Measurements from ENCODE around the gene GCNT1. TPM values are rescaled to one million over a fixed set of nuclear protein-coding genes. Genes with fewer than 3 reads are reported as not detected.
"Not testable (repeated sequence)": the region's sequence is repeated elsewhere in the genome, so short reads cannot be mapped to it uniquely, and the experiment has no call there.

The GCNT1 gene
- total RNA-seq, 1 donor from 2014 or later: 4.4 TPM

- DNase-seq: not testable (repeated sequence)
Observed at GRCh38 chr9:76491056-76491455, 32.1 kb downstream of the GCNT1 start.

- not testable (repeated sequence) for DNase-seq
Observed at GRCh38 chr9:76493496-76493895, 34.5 kb downstream of the GCNT1 start.

- DNase-seq: no peak
Observed at GRCh38 chr9:76500061-76500460, 41.1 kb downstream of the GCNT1 start.

- no peak for DNase-seq
Observed at GRCh38 chr9:76502746-76503145, 43.8 kb downstream of the GCNT1 start.

- no peak for DNase-seq
Observed at GRCh38 chr9:76510041-76510440, 51.1 kb downstream of the GCNT1 start.

- DNase-seq: no peak
Observed at GRCh38 chr9:76510446-76510845, 51.5 kb downstream of the GCNT1 start.

- no peak for DNase-seq
Observed at GRCh38 chr9:76512826-76513225, 53.8 kb downstream of the GCNT1 start.

GRCh38 chr9:76516350-76516749 lies 57.4 kb downstream of the GCNT1 start:
- DNase-seq: no peak

GRCh38 chr9:76516871-76517270 lies 57.9 kb downstream of the GCNT1 start:
- DNase-seq: no peak

GRCh38 chr9:76519075-76519835 lies 60.3 kb downstream of the GCNT1 start:
- DNase-seq: no peak

- no peak for DNase-seq
Observed at GRCh38 chr9:76521244-76521681, 62.3 kb downstream of the GCNT1 start.

- no peak for DNase-seq
Observed at GRCh38 chr9:76521906-76522305, 62.9 kb downstream of the GCNT1 start.

- not testable (repeated sequence) for DNase-seq
Observed at GRCh38 chr9:76523617-76524200, 64.7 kb downstream of the GCNT1 start.

GRCh38 chr9:76525196-76525595 lies 66.2 kb downstream of the GCNT1 start:
- no peak for DNase-seq

- no peak for DNase-seq
Observed at GRCh38 chr9:76526026-76526425, 67.0 kb downstream of the GCNT1 start.

- DNase-seq: no peak
Observed at GRCh38 chr9:76528056-76528455, 69.1 kb downstream of the GCNT1 start.

GRCh38 chr9:76528642-76529190 lies 69.7 kb downstream of the GCNT1 start:
- DNase-seq: no peak

- no peak for DNase-seq
Observed at GRCh38 chr9:76529653-76530052, 70.7 kb downstream of the GCNT1 start.

- no peak for DNase-seq
Observed at GRCh38 chr9:76530458-76531110, 71.6 kb downstream of the GCNT1 start.

- no peak for DNase-seq
Observed at GRCh38 chr9:76531231-76531780, 72.3 kb downstream of the GCNT1 start.

GRCh38 chr9:76532877-76533276 lies 73.9 kb downstream of the GCNT1 start:
- not testable (repeated sequence) for DNase-seq

- DNase-seq: no peak
Observed at GRCh38 chr9:76534026-76534425, 75.0 kb downstream of the GCNT1 start.

GRCh38 chr9:76537150-76537646 lies 78.2 kb downstream of the GCNT1 start:
- DNase-seq: no peak
